ENCODE data around the gene CSNK2B.

GRCh38 chr6:31681135-31681671, 15.3 kb downstream of the CSNK2B start:
- TF ChIP-seq, protein P1, sequence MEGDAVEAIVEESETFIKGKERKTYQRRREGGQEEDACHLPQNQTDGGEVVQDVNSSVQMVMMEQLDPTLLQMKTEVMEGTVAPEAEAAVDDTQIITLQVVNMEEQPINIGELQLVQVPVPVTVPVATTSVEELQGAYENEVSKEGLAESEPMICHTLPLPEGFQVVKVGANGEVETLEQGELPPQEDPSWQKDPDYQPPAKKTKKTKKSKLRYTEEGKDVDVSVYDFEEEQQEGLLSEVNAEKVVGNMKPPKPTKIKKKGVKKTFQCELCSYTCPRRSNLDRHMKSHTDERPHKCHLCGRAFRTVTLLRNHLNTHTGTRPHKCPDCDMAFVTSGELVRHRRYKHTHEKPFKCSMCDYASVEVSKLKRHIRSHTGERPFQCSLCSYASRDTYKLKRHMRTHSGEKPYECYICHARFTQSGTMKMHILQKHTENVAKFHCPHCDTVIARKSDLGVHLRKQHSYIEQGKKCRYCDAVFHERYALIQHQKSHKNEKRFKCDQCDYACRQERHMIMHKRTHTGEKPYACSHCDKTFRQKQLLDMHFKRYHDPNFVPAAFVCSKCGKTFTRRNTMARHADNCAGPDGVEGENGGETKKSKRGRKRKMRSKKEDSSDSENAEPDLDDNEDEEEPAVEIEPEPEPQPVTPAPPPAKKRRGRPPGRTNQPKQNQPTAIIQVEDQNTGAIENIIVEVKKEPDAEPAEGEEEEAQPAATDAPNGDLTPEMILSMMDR (IDR thresholded peaks at IDR 0.05) = no peak
- TF ChIP-seq REST (IDR thresholded peaks at IDR 0.05; ENCODE audit: insufficient read depth in 1 of 2, low read depth in 2 of 2, low read length in 1 of 2) (no peak), POLR2AphosphoS5 (IDR thresholded peaks at IDR 0.05; ENCODE audit: low read depth, low read length) (no peak), SIN3A (IDR thresholded peaks at IDR 0.05; ENCODE audit: borderline replicate concordance, insufficient read depth, low read depth, low read length) (no peak)

All from Panc1 (cell line).